Mucosa of stomach (tissue), 1 donor: ENCODE data around the gene TP53BP2.
"Not testable (repeated sequence)": the region's sequence is repeated elsewhere in the genome, so short reads cannot be mapped to it uniquely, and the experiment has no call there.

Source experiments
- H3K27me3 ChIP-seq: one replicate; pipeline ENCODE4 v1.7.0; 2013; ENCODE audit warnings: mild to moderate bottlenecking, low read length; ENCODE audit not compliant: control insufficient read depth, insufficient read depth
- H3K36me3 ChIP-seq: one replicate; pipeline ENCODE4 v1.7.0; 2013; ENCODE audit warnings: low read length; ENCODE audit not compliant: control insufficient read depth, insufficient read depth
- H3K4me1 ChIP-seq: one replicate; pipeline ENCODE4 v1.7.0; 2013; ENCODE audit warnings: mild to moderate bottlenecking, low read length; ENCODE audit not compliant: control insufficient read depth, insufficient read depth
- H3K4me3 ChIP-seq: one replicate; pipeline ENCODE4 v1.7.0; 2013; ENCODE audit warnings: low read length
- H3K9ac ChIP-seq: one replicate; pipeline ENCODE4 v1.7.0; 2013; ENCODE audit warnings: mild to moderate bottlenecking, low read length, moderate library complexity
- H3K9me3 ChIP-seq: one replicate; pipeline ENCODE4 v1.7.0; 2013; ENCODE audit warnings: mild to moderate bottlenecking, low read length, moderate library complexity; ENCODE audit not compliant: control insufficient read depth
- donor health status: Pancreatic carcinoma.

Gene TP53BP2

GRCh38 chr1:223752721-223753515, 92.8 kb downstream of the TP53BP2 start:
- Histone ChIP-seq H3K36me3 (peaks cover 13% of the 10 kb centered on the region), H3K4me3 (no peak overlapping the region), H3K4me1 (peaks cover 16% of the 10 kb centered on the region), H3K27me3 (no peaks in the 10 kb centered on the region), H3K9ac (no peak overlapping the region), H3K9me3 (no peaks in the 10 kb centered on the region)

GRCh38 chr1:223751696-223752095, 94.1 kb downstream of the TP53BP2 start:
- no peaks in the 10 kb centered on the region for H3K9me3 ChIP-seq
- H3K4me1 ChIP-seq: peaks cover 17% of the 10 kb centered on the region
- no peaks in the 10 kb centered on the region for H3K27me3 ChIP-seq
- peaks cover 20% of the 10 kb centered on the region for H3K36me3 ChIP-seq
- H3K4me3 ChIP-seq: no peak overlapping the region
- no peak overlapping the region for H3K9ac ChIP-seq

- Histone ChIP-seq H3K27me3 (no peaks in the 10 kb centered on the region), H3K9me3 (no peaks in the 10 kb centered on the region), H3K36me3 (peaks cover 21% of the 10 kb centered on the region), H3K9ac (no peak overlapping the region), H3K4me1 (peaks cover 17% of the 10 kb centered on the region), H3K4me3 (no peak overlapping the region)
Observed at GRCh38 chr1:223750730-223751570, 94.8 kb downstream of the TP53BP2 start.

GRCh38 chr1:223748773-223749733, 96.7 kb downstream of the TP53BP2 start:
- no peaks in the 10 kb centered on the region for H3K9me3 ChIP-seq
- peaks cover 17% of the 10 kb centered on the region for H3K4me1 ChIP-seq
- H3K9ac ChIP-seq: peak overlapping the region; percentile 35
- no peak overlapping the region for H3K4me3 ChIP-seq
- peaks cover 19% of the 10 kb centered on the region for H3K36me3 ChIP-seq
- H3K27me3 ChIP-seq: no peaks in the 10 kb centered on the region

- H3K9ac ChIP-seq: peak overlapping the region; percentile 35
- peaks cover 13% of the 10 kb centered on the region for H3K36me3 ChIP-seq
- no peaks in the 10 kb centered on the region for H3K27me3 ChIP-seq
- peaks cover 17% of the 10 kb centered on the region for H3K4me1 ChIP-seq
- no peak overlapping the region for H3K4me3 ChIP-seq
- H3K9me3 ChIP-seq: no peaks in the 10 kb centered on the region
Observed at GRCh38 chr1:223748405-223748772, 97.4 kb downstream of the TP53BP2 start.

- Histone ChIP-seq H3K36me3 (peaks cover 10% of the 10 kb centered on the region), H3K4me3 (no peak overlapping the region), H3K9me3 (no peaks in the 10 kb centered on the region), H3K9ac (no peak overlapping the region), H3K4me1 (peaks cover 22% of the 10 kb centered on the region), H3K27me3 (no peaks in the 10 kb centered on the region)
Observed at GRCh38 chr1:223747838-223748335, 97.9 kb downstream of the TP53BP2 start.

GRCh38 chr1:223745731-223746130, 100.0 kb downstream of the TP53BP2 start:
- H3K4me1 ChIP-seq: peaks cover 33% of the 10 kb centered on the region
- no peaks in the 10 kb centered on the region for H3K9me3 ChIP-seq
- peaks cover 7% of the 10 kb centered on the region for H3K36me3 ChIP-seq
- H3K4me3 ChIP-seq: no peak overlapping the region
- no peak overlapping the region for H3K9ac ChIP-seq
- H3K27me3 ChIP-seq: no peaks in the 10 kb centered on the region

GRCh38 chr1:223742856-223743517, 102.8 kb downstream of the TP53BP2 start:
- Histone ChIP-seq H3K9ac (no peak overlapping the region), H3K36me3 (peaks cover 7% of the 10 kb centered on the region), H3K4me1 (peaks cover 38% of the 10 kb centered on the region), H3K4me3 (no peak overlapping the region), H3K27me3 (no peaks in the 10 kb centered on the region), H3K9me3 (no peaks in the 10 kb centered on the region)

GRCh38 chr1:223741861-223742260, 103.9 kb downstream of the TP53BP2 start:
- peak overlapping the region; percentile 42 for H3K9ac ChIP-seq
- peaks cover 41% of the 10 kb centered on the region for H3K4me1 ChIP-seq
- H3K4me3 ChIP-seq: no peak overlapping the region
- no peaks in the 10 kb centered on the region for H3K9me3 ChIP-seq
- peaks cover 3% of the 10 kb centered on the region for H3K36me3 ChIP-seq
- no peaks in the 10 kb centered on the region for H3K27me3 ChIP-seq

- H3K27me3 ChIP-seq, H3K9me3 ChIP-seq, H3K36me3 ChIP-seq, H3K4me3 ChIP-seq: not testable (repeated sequence)
- Histone ChIP-seq H3K9ac (peak overlapping the region; percentile 38), H3K4me1 (peaks cover 41% of the 10 kb centered on the region)
Observed at GRCh38 chr1:223740038-223740736, 105.6 kb downstream of the TP53BP2 start.
